ENCODE results near the gene SH2D1B. TPM values are rescaled to one million over a fixed set of nuclear protein-coding genes. Genes with fewer than 3 reads are reported as not detected.

SH2D1B gene
- total and polyA plus RNA-seq, 10 of the 15 experiments (the other 5 are each of a cell fraction or from before 2014, with no cell fraction given) = 0.18 TPM; not detected in 9

GRCh38 chr1:162388615-162389014 lies 23.3 kb downstream of the SH2D1B start:
- no peaks in the 10 kb centered on the region for H4K20me1 ChIP-seq (ENCODE audit: control insufficient read depth, insufficient read depth)
- TF ChIP-seq, protein P1, sequence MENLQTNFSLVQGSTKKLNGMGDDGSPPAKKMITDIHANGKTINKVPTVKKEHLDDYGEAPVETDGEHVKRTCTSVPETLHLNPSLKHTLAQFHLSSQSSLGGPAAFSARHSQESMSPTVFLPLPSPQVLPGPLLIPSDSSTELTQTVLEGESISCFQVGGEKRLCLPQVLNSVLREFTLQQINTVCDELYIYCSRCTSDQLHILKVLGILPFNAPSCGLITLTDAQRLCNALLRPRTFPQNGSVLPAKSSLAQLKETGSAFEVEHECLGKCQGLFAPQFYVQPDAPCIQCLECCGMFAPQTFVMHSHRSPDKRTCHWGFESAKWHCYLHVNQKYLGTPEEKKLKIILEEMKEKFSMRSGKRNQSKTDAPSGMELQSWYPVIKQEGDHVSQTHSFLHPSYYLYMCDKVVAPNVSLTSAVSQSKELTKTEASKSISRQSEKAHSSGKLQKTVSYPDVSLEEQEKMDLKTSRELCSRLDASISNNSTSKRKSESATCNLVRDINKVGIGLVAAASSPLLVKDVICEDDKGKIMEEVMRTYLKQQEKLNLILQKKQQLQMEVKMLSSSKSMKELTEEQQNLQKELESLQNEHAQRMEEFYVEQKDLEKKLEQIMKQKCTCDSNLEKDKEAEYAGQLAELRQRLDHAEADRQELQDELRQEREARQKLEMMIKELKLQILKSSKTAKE (IDR thresholded peaks at IDR 0.05; ENCODE audit: low read depth, poor library complexity, severe bottlenecking) = no peak
- TF ChIP-seq SIN3A (IDR thresholded peaks at IDR 0.05; ENCODE audit: low read depth, low read length) (no peak), YBX1 (IDR thresholded peaks at IDR 0.05) (no peak), TARDBP (IDR thresholded peaks at IDR 0.05; ENCODE audit: borderline replicate concordance) (no peak), POLR2AphosphoS2 (IDR thresholded peaks at IDR 0.05; ENCODE audit: low read depth, low read length) (no peak), CBX5 (IDR thresholded peaks at IDR 0.05; ENCODE audit: low read depth) (no peak), NBN (IDR thresholded peaks at IDR 0.05) (no peak), RFX5 (IDR thresholded peaks at IDR 0.05; ENCODE audit: low read depth, low read length) (no peak), SMAD1 (IDR thresholded peaks at IDR 0.05; ENCODE audit: low read depth, partially characterized antibody) (no peak)
- CTCF ChIA-PET = interaction anchor here (0.6 to 6.9 kb wide), 6 partner anchors 9 to 869 kb away, joined by 3 to 126 read pairs (median 23); partner anchors contain the start of gene C1orf226
- no peak for FAIRE-seq
- intact Hi-C loops (cut with micrococcal nuclease; ENCODE audit: unreplicated experiment) (no loop called here), in situ Hi-C loops (cut with MboI) (no loop called here)
- WGBS (ENCODE audit: insufficient coverage, insufficient replicate concordance, low lambda C conversion rate, missing lambda C conversion rate) = 57% methylated on average over 5 of the region's 5 CpGs
- no peaks in the 10 kb centered on the region for H3K79me2 ChIP-seq (ENCODE audit: control insufficient read depth, insufficient read depth, low read length)
- H3K9me3 ChIP-seq (replicated peaks; ENCODE audit: control insufficient read depth, insufficient read depth, low read length) = no peaks in the 10 kb centered on the region
- POLR2A ChIA-PET = no interaction called here
- H3K9ac ChIP-seq (ENCODE audit: control insufficient read depth, insufficient read depth, low read length) = no peak overlapping the region
- RAD21 ChIA-PET (ENCODE audit: unreplicated experiment) = interaction anchor here (1.6 to 6.4 kb wide), 4 partner anchors 28 to 352 kb away, joined by 5 to 83 read pairs (median 18); no protein-coding TSS in a partner anchor
- no peak overlapping the region for H3K4me3 ChIP-seq
- ATAC-seq = no peak
- H3K4me1 ChIP-seq (ENCODE audit: control insufficient read depth, insufficient read depth, low read length) = 0 out of 2 replicates have a peak, but pooled peaks cover 4% of the 10 kb centered on the region
- SMC1A ChIA-PET (ENCODE audit: uncharacterized antibody, unreplicated experiment) = interaction anchor here (0.5 to 6.4 kb wide), 8 partner anchors 10 to 332 kb away, joined by 3 to 84 read pairs (median 4); no protein-coding TSS in a partner anchor
- H3K4me2 ChIP-seq (ENCODE audit: control insufficient read depth, insufficient read depth) = no peak overlapping the region
- no peak overlapping the region for H2AFZ ChIP-seq (ENCODE audit: control insufficient read depth, low read depth, low read length)
- no peaks in the 10 kb centered on the region for H3K27me3 ChIP-seq (replicated peaks in 1 of 2; ENCODE audit: control insufficient read depth in 2 of 2, insufficient read depth in 2 of 2, low read length in 1 of 2)
- no peak overlapping the region for H3K27ac ChIP-seq (ENCODE audit: control insufficient read depth, insufficient read depth)
- H3K36me3 ChIP-seq (ENCODE audit: control insufficient read depth in 2 of 2, insufficient read depth in 2 of 2, low read length in 1 of 2) = no peaks in the 10 kb centered on the region
- no TSS peak for BruUV-seq (replicated peaks)
- DNase-seq (ENCODE audit: low read depth, low spot score) = no peak
